Cardiac muscle cell (in vitro differentiated cells and primary cell): ENCODE results near the gene ORM1. TPM values are rescaled to one million over a fixed set of nuclear protein-coding genes. Genes with fewer than 3 reads are reported as not detected.

Experiments used
- DNase-seq, 2 donors: peaks; one replicate each; pipeline versions ENCODE4 v3.0.0 to v3.0.0-alpha.2; 2010 to 2017; ENCODE audit warnings: low read depth in 1 of 2, low spot score in 1 of 2
- H3K27ac ChIP-seq: fragments of 200-600 bp; sonication (generic); 2 replicates; pipeline ENCODE4 v1.5.1; 2016
- H3K27me3 ChIP-seq: fragments of 200-600 bp; sonication (generic); 2 replicates; pipeline ENCODE4 v1.6.0; 2016; ENCODE audit warnings: control low read depth
- H3K36me3 ChIP-seq: fragments of 200-600 bp; sonication (generic); 2 replicates; pipeline ENCODE4 v1.5.1; 2016; ENCODE audit warnings: control low read depth
- H3K4me1 ChIP-seq: fragments of 200-600 bp; sonication (generic); 2 replicates; pipeline ENCODE4 v1.8.1; 2017; ENCODE audit warnings: low read depth, mild to moderate bottlenecking, mixed run types
- H3K4me3 ChIP-seq: fragments of 200-600 bp; sonication (generic); 2 replicates; pipeline ENCODE4 v1.5.1; 2016; ENCODE audit warnings: mild to moderate bottlenecking
- H3K9me3 ChIP-seq: fragments of 200-600 bp; sonication (generic); 2 replicates; pipeline ENCODE4 v1.5.1; 2017; ENCODE audit warnings: low read depth, mild to moderate bottlenecking, control low read depth
- polyA plus RNA-seq: library from polyadenylated mRNA; unstranded; fragments of >200 nt; fragmentation: Nextera tagmentation; extraction: Ambion mirVana; gene quantifications from 2 replicates; pipeline ENCODE4 v1.2.1, GENCODE V29; 2016
- total RNA-seq: library from RNA; depleted of rRNA; stranded (reverse); fragments of >200 nt; gene quantifications from 2 replicates; pipeline ENCODE4 v1.2.3, GENCODE V29; 2016
- TF ChIP-seq, protein P1 (sequence below): IDR thresholded peaks from 2 replicates; pipeline ENCODE4 v1.5.1; 2012; ENCODE audit warnings: low read depth, mild to moderate bottlenecking, low read length

Gene ORM1
- total and polyA plus RNA-seq, 2 experiments from 2014 or later, result 0.75 TPM; not detected in 1

- Histone ChIP-seq H3K4me3 (no peak overlapping the region), H3K27ac (no peak overlapping the region), H3K27me3 (no peaks in the 10 kb centered on the region)
Measured at GRCh38 chr9:114285166-114285867, 37.6 kb upstream of the ORM1 start.

GRCh38 chr9:114286146-114286679 lies 36.7 kb upstream of the ORM1 start:
- TF ChIP-seq, protein P1, sequence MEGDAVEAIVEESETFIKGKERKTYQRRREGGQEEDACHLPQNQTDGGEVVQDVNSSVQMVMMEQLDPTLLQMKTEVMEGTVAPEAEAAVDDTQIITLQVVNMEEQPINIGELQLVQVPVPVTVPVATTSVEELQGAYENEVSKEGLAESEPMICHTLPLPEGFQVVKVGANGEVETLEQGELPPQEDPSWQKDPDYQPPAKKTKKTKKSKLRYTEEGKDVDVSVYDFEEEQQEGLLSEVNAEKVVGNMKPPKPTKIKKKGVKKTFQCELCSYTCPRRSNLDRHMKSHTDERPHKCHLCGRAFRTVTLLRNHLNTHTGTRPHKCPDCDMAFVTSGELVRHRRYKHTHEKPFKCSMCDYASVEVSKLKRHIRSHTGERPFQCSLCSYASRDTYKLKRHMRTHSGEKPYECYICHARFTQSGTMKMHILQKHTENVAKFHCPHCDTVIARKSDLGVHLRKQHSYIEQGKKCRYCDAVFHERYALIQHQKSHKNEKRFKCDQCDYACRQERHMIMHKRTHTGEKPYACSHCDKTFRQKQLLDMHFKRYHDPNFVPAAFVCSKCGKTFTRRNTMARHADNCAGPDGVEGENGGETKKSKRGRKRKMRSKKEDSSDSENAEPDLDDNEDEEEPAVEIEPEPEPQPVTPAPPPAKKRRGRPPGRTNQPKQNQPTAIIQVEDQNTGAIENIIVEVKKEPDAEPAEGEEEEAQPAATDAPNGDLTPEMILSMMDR, result no peak
- H3K9me3 ChIP-seq, result no peaks in the 10 kb centered on the region
- no peaks in the 10 kb centered on the region for H3K27me3 ChIP-seq
- H3K36me3 ChIP-seq, result no peaks in the 10 kb centered on the region
- H3K4me1 ChIP-seq, result no peaks in the 10 kb centered on the region
- DNase-seq, result no peak
- no peak overlapping the region for H3K4me3 ChIP-seq
- H3K27ac ChIP-seq, result no peak overlapping the region

More at GRCh38 chr9:114285166-114285867, 37.6 kb upstream of the ORM1 start:
- TF ChIP-seq, protein P1, result peak; percentile 23
- H3K4me1 ChIP-seq, result no peaks in the 10 kb centered on the region
- DNase-seq, result peak in 1 of 2 donors; percentile 91
- H3K36me3 ChIP-seq, result no peaks in the 10 kb centered on the region
- H3K9me3 ChIP-seq, result no peaks in the 10 kb centered on the region

DNA sequence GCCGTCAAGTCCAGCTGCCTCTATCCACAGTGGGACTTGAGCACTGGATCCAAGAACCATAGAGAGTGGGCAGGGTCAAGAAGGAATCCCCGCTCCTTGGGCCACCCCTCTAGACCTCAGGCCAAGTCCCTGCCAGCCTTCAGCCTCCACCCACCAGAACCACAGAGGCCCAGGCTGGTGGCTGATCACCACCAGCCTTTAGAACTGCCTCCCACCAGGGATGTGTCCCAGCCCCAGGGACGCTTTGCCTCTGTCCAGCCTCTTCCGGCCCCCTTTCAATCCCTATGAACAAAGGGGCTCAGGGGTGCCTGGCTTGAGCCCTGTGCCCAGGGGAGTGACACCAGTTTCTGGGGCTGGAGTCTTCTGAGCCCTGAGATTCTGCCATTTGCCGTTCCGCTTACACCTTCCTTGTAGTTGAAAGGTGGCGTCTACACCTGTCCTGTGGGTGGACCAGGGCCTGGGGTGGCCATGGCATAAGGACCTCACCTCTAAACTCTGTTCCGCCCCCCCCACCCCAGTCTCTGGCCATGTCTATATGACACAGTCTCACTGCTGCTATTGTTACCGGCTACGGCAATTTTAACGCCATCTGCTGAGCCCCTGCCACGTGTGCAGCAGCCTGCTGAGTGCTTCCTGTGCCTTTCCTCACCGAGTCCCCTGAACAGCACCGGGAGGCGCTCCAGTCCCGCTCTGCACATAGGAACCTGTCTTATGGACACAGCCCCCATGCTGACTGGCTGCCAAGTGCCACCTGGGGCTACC lies 35.7 kb upstream of the ORM1 start:
- no peak overlapping the region for H3K27ac ChIP-seq
- no peaks in the 10 kb centered on the region for H3K9me3 ChIP-seq
- DNase-seq, result no peak
- H3K4me3 ChIP-seq, result no peak overlapping the region
- TF ChIP-seq, protein P1, result no peak
- no peaks in the 10 kb centered on the region for H3K36me3 ChIP-seq
- H3K4me1 ChIP-seq, result no peaks in the 10 kb centered on the region
- no peaks in the 10 kb centered on the region for H3K27me3 ChIP-seq

DNA sequence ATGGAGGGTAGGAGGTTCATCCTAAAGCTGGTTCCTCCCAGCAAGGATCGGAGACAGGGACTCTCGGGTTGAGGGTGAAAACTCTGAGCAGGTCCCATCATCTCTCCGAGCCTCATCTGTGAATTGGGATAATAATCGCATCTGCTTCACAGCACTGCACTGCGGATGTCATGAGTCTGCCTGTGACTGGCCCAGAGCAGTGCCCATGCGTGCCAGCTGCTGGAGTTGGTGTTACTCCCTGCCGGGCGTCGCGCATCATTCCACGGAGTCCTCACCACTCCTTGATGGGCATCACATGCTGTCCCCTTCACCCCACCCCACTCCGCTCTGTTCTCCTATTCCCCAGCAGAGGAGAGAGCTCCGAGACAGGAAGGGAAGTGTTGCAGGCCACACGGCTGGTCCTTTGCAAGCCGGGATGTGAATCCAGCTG lies 35.1 kb upstream of the ORM1 start:
- TF ChIP-seq, protein P1, result no peak
- Histone ChIP-seq H3K4me1 (no peaks in the 10 kb centered on the region), H3K27me3 (no peaks in the 10 kb centered on the region), H3K36me3 (no peaks in the 10 kb centered on the region), H3K27ac (no peak overlapping the region), H3K9me3 (no peaks in the 10 kb centered on the region), H3K4me3 (no peak overlapping the region)
- DNase-seq, result no peak

GRCh38 chr9:114288193-114289091 lies 34.5 kb upstream of the ORM1 start:
- Histone ChIP-seq H3K4me3 (no peak overlapping the region), H3K4me1 (no peaks in the 10 kb centered on the region), H3K36me3 (no peaks in the 10 kb centered on the region), H3K9me3 (no peaks in the 10 kb centered on the region), H3K27me3 (no peaks in the 10 kb centered on the region), H3K27ac (no peak overlapping the region)
- TF ChIP-seq, protein P1, result no peak
- DNase-seq, result peak; percentile 28 to 46
